Natural killer cell treated with Interleukin-12 subunit alpha and Interleukin-12 subunit beta and Interleukin-15 and Interleukin-18, amount 100 ng/mL, for 72 hours (primary cell): ENCODE results near the gene PPP1R1C. TPM values are rescaled to one million over a fixed set of nuclear protein-coding genes. Genes with fewer than 3 reads are reported as not detected.

Experiments used
- ATAC-seq, 2 donors: fragments of 150-1000 bp; cut with Tn5 transposase in 1 of 2; sonication (Bioruptor Pico), chemical (Tn5 transposase) in 1 of 2; 2 replicates each; pipeline ENCODE4 v1.10.0; 2021
- DNase-seq: peaks from one replicate; pipeline ENCODE4 v3.0.0; 2022; ENCODE audit warnings: low spot score
- H3K27ac Mint-ChIP-seq, 2 donors: 1 replicate in 1 of 2; 2 replicates in 1 of 2; pipeline ENCODE4 v1.8.0; 2022; ENCODE audit warnings: mixed read lengths in 2 of 2, mild to moderate bottlenecking in 1 of 2, moderate library complexity in 1 of 2
- H3K27me3 Mint-ChIP-seq, 2 donors: 1 replicate in 1 of 2; 2 replicates in 1 of 2; pipeline ENCODE4 v1.8.0; 2022; ENCODE audit warnings: mixed read lengths in 2 of 2
- H3K36me3 Mint-ChIP-seq: one replicate; pipeline ENCODE4 v1.8.0; 2022; ENCODE audit warnings: mixed read lengths
- H3K4me1 Mint-ChIP-seq, 2 donors: 1 replicate in 1 of 2; 2 replicates in 1 of 2; pipeline ENCODE4 v1.8.0; 2022; ENCODE audit warnings: low read depth in 2 of 2, mixed read lengths in 2 of 2, mild to moderate bottlenecking in 1 of 2
- H3K4me3 Mint-ChIP-seq: one replicate; pipeline ENCODE4 v1.8.0; 2022; ENCODE audit warnings: mixed read lengths
- H3K9me3 Mint-ChIP-seq: 2 replicates; pipeline ENCODE4 v1.8.0; 2022; ENCODE audit warnings: mixed read lengths
- total RNA-seq, 2 donors: library from RNA; stranded (reverse); gene quantifications; one replicate each; pipeline ENCODE4 v1.2.3, GENCODE V29; 2022

Gene PPP1R1C
- total RNA-seq, 2 donors from 2014 or later = not detected

DNA sequence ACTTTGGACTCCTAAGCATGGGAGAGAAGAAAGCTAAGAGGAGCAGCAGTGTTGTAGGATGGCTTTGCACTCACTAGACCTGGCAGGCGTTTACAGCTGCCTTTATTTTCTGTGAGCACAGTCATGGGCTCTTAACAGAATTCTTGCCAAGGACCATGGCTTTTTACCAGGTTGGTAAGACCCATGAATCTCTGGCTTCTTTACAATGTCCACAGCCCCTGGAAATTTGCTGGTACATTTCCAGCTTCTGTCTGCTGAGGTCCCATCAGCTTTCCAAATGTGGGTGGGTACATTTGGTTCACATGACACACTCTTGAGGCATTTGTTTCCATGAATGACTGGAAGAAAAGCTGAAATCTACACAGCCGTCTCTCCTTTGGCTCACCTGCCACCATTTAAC lies 162.7 kb downstream of the PPP1R1C start:
- Mint-ChIP-seq H3K4me3 (no peak overlapping the region), H3K27me3 (no peaks in the 10 kb centered on the region), H3K27ac (no peak overlapping the region), H3K9me3 (no peaks in the 10 kb centered on the region), H3K4me1 (no peaks in the 10 kb centered on the region), H3K36me3 (no peaks in the 10 kb centered on the region)
- ATAC-seq (no peak), DNase-seq (no peak)

GRCh38 chr2:182163878-182164277 lies 178.2 kb downstream of the PPP1R1C start:
- H3K4me3 Mint-ChIP-seq = no peak overlapping the region
- H3K9me3 Mint-ChIP-seq = no peaks in the 10 kb centered on the region
- H3K4me1 Mint-ChIP-seq = no peaks in the 10 kb centered on the region
- no peak overlapping the region for H3K27ac Mint-ChIP-seq
- ATAC-seq = no peak
- DNase-seq = no peak
- H3K27me3 Mint-ChIP-seq = peaks cover 0 to 7% of the 10 kb centered on the region in 2 donors
- no peaks in the 10 kb centered on the region for H3K36me3 Mint-ChIP-seq

- Mint-ChIP-seq H3K36me3 (no peaks in the 10 kb centered on the region), H3K4me1 (no peaks in the 10 kb centered on the region), H3K27me3 (peaks cover 0 to 10% of the 10 kb centered on the region in 2 donors), H3K27ac (no peak overlapping the region), H3K9me3 (no peaks in the 10 kb centered on the region), H3K4me3 (no peak overlapping the region)
- ATAC-seq = no peak
- no peak for DNase-seq
Observed at GRCh38 chr2:182164686-182165085, 179.0 kb downstream of the PPP1R1C start.

DNA sequence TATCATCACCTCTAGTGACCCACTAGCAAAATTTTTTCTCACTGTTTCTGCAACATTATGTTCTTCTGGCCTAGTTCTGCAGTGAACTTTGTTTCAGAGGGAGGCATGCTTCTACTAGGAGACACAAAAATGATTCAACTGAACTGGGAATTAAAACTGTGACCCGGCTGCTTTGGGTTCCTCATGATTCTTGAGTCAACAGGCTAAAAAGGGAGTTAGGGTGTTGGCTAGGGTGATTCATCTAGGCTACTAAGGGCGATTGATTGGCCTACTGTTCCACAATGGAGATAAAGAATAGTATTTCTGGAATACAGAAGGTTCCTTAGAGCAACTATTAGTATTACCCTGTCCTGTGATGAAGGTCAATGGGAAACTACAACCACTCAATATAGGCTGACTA lies 179.5 kb downstream of the PPP1R1C start:
- H3K36me3 Mint-ChIP-seq = no peaks in the 10 kb centered on the region
- no peaks in the 10 kb centered on the region for H3K9me3 Mint-ChIP-seq
- H3K4me3 Mint-ChIP-seq = no peak overlapping the region
- peaks cover 0 to 15% of the 10 kb centered on the region in 2 donors for H3K27me3 Mint-ChIP-seq
- DNase-seq (no peak), ATAC-seq (no peak)
- H3K27ac Mint-ChIP-seq = no peak overlapping the region
- H3K4me1 Mint-ChIP-seq = no peaks in the 10 kb centered on the region

DNA sequence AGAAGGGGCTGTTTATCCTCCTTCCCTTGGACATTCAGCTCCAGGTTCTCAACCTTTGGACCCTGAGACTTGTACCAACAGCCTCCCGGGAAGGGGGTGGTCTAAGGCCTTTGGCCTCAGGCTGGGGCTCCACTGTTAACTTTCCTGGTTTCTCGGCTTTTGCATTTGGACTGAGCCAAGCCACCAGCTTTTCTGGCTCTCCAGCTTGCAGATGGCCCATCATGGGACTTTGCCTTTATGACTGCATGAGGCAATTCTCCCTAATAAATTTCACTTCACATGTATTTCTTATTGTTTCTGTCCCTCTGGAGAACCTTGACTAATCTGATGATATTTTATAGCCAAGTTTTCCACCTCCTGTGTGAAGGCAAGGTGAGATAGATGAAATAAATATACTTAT lies 180.8 kb downstream of the PPP1R1C start:
- H3K9me3 Mint-ChIP-seq = no peaks in the 10 kb centered on the region
- DNase-seq (no peak), ATAC-seq (no peak)
- H3K36me3 Mint-ChIP-seq = no peaks in the 10 kb centered on the region
- no peaks in the 10 kb centered on the region for H3K4me1 Mint-ChIP-seq
- no peak overlapping the region for H3K27ac Mint-ChIP-seq
- H3K4me3 Mint-ChIP-seq = no peak overlapping the region
- H3K27me3 Mint-ChIP-seq = peaks cover 0 to 15% of the 10 kb centered on the region in 2 donors

DNA sequence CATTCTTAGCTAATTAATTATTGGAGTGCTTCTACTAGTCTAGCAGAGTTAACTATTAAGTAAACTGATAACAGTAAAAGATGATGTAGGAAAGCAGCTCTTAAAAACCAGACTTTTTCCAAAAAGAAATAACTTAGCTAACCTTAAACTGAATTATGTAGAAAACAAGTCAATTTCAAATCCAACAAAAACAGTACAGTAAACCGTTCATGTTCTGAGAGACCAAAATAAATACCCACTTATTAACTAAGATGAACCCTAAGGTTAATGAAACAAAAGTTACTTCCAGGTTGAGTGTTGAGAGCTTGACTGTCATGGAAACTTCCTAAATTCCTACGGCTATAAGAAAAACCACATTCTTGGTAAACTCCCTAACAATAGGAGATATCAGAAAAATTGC lies 181.2 kb downstream of the PPP1R1C start:
- ATAC-seq = no peak
- Mint-ChIP-seq H3K9me3 (no peaks in the 10 kb centered on the region), H3K27me3 (peaks cover 0 to 15% of the 10 kb centered on the region in 2 donors)

More for the DNA sequence above, 181.2 kb downstream of the PPP1R1C start:
- Mint-ChIP-seq H3K4me1 (no peaks in the 10 kb centered on the region), H3K27ac (no peak overlapping the region), H3K36me3 (no peaks in the 10 kb centered on the region), H3K4me3 (no peak overlapping the region)
- no peak for DNase-seq

Other genes starting within 250 kb of the PPP1R1C start
- 10 to 100 TPM; 53.4 to 79.7 TPM for gene ITPRID2, start 94.1 kb upstream of the PPP1R1C start, total RNA-seq